ENCODE data around the gene FAM168A. TPM values are rescaled to one million over a fixed set of nuclear protein-coding genes. Genes with fewer than 3 reads are reported as not detected.

FAM168A gene
- polyA plus RNA-seq, 1 donor, result 22.9 TPM

GRCh38 chr11:73396985-73397384 is 200.9 kb downstream of the FAM168A start:
- H3K4me3 ChIP-seq (ENCODE audit: low read length), result no peak overlapping the region
- WGBS (ENCODE audit: insufficient coverage, low lambda C conversion rate), result no CpG with 5 or more reads among the region's 7 CpGs
- DNase-seq, result no peak
- H3K9me3 ChIP-seq (ENCODE audit: control insufficient read depth, low read depth, low read length), result no peaks in the 10 kb centered on the region
- no peaks in the 10 kb centered on the region for H3K4me1 ChIP-seq (ENCODE audit: control insufficient read depth, insufficient read depth, low read length)
- H3K36me3 ChIP-seq (ENCODE audit: control insufficient read depth, insufficient read depth, low read length), result no peaks in the 10 kb centered on the region
- H3K27me3 ChIP-seq (ENCODE audit: control insufficient read depth, insufficient read depth, low read length), result no peaks in the 10 kb centered on the region
- H3K27ac ChIP-seq (ENCODE audit: low read length), result no peak overlapping the region

GRCh38 chr11:73396251-73396930 is 201.5 kb downstream of the FAM168A start:
- no peak for DNase-seq
- Histone ChIP-seq H3K9me3 (ENCODE audit: control insufficient read depth, low read depth, low read length) (no peaks in the 10 kb centered on the region), H3K4me1 (ENCODE audit: control insufficient read depth, insufficient read depth, low read length) (no peaks in the 10 kb centered on the region), H3K36me3 (ENCODE audit: control insufficient read depth, insufficient read depth, low read length) (no peaks in the 10 kb centered on the region), H3K27me3 (ENCODE audit: control insufficient read depth, insufficient read depth, low read length) (no peaks in the 10 kb centered on the region), H3K4me3 (ENCODE audit: low read length) (no peak overlapping the region), H3K27ac (ENCODE audit: low read length) (no peak overlapping the region)
- WGBS (ENCODE audit: insufficient coverage, low lambda C conversion rate), result no CpG with 5 or more reads among the region's 6 CpGs

GRCh38 chr11:73395297-73396208 is 202.4 kb downstream of the FAM168A start:
- Histone ChIP-seq H3K36me3 (ENCODE audit: control insufficient read depth, insufficient read depth, low read length) (no peaks in the 10 kb centered on the region), H3K9me3 (ENCODE audit: control insufficient read depth, low read depth, low read length) (no peaks in the 10 kb centered on the region), H3K4me1 (ENCODE audit: control insufficient read depth, insufficient read depth, low read length) (no peaks in the 10 kb centered on the region), H3K4me3 (ENCODE audit: low read length) (no peak overlapping the region), H3K27me3 (ENCODE audit: control insufficient read depth, insufficient read depth, low read length) (no peaks in the 10 kb centered on the region), H3K27ac (ENCODE audit: low read length) (no peak overlapping the region)
- no peak for DNase-seq
- no CpG with 5 or more reads among the region's 22 CpGs for WGBS (ENCODE audit: insufficient coverage, low lambda C conversion rate)

GRCh38 chr11:73394416-73395296 is 203.3 kb downstream of the FAM168A start:
- no peaks in the 10 kb centered on the region for H3K27me3 ChIP-seq (ENCODE audit: control insufficient read depth, insufficient read depth, low read length)
- no peak overlapping the region for H3K27ac ChIP-seq (ENCODE audit: low read length)
- no peaks in the 10 kb centered on the region for H3K36me3 ChIP-seq (ENCODE audit: control insufficient read depth, insufficient read depth, low read length)
- H3K9me3 ChIP-seq (ENCODE audit: control insufficient read depth, low read depth, low read length), result no peaks in the 10 kb centered on the region
- WGBS (ENCODE audit: insufficient coverage, low lambda C conversion rate), result no CpG with 5 or more reads among the region's 34 CpGs
- no peak overlapping the region for H3K4me3 ChIP-seq (ENCODE audit: low read length)
- DNase-seq, result no peak
- no peaks in the 10 kb centered on the region for H3K4me1 ChIP-seq (ENCODE audit: control insufficient read depth, insufficient read depth, low read length)

DNA sequence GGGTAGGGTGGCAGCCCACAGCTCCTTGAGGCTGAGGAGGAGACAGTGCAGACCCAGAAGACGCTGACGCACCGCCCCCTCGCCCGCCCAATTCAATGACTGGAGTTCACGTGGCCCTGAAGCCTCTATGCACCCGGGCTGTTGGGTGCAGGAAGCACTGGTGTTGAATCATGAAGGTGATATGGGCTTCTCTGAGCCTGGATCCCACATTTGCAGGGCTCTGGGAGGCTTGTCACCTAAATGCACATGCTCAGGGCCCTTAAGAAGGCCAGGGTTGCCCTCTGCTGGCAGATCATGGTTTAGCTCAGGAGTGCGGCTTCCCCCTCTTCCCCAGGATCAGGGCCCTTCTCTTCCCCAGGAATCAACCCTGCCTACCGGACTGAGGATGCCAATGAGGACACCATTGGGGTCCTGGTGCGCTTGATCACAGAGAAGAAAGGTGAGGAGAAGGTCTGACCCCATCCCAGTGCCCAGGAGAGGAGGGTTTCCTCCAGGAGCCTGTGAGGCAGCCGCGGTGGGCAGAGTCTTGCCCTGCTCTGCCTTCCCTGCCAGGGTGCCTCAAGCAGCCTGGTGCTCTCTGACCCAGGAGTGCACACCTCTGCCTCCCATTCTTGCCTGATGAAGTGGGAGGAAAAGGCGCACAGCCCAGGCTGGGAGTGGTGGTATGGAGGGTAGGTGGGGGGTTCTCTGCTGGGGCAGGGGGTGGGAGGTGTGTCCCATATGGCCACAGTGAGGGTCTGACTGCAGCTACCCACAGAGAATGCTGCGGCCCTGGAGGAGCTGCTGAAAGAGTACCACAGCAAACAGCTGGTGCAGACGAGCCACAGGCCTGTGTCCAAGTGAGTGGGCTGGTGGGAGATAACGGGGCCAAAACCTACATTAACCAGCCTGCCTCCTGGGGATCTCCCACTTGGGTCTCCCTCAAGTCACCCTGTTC is 204.2 kb downstream of the FAM168A start:
- peak; percentile 64 to 75 for DNase-seq
- WGBS (ENCODE audit: insufficient coverage, low lambda C conversion rate), result no CpG with 5 or more reads among the region's 16 CpGs
- Histone ChIP-seq H3K27me3 (ENCODE audit: control insufficient read depth, insufficient read depth, low read length) (no peaks in the 10 kb centered on the region), H3K9me3 (ENCODE audit: control insufficient read depth, low read depth, low read length) (no peaks in the 10 kb centered on the region), H3K4me1 (ENCODE audit: control insufficient read depth, insufficient read depth, low read length) (no peaks in the 10 kb centered on the region), H3K4me3 (ENCODE audit: low read length) (no peak overlapping the region), H3K36me3 (ENCODE audit: control insufficient read depth, insufficient read depth, low read length) (no peaks in the 10 kb centered on the region), H3K27ac (ENCODE audit: low read length) (no peak overlapping the region)

DNA sequence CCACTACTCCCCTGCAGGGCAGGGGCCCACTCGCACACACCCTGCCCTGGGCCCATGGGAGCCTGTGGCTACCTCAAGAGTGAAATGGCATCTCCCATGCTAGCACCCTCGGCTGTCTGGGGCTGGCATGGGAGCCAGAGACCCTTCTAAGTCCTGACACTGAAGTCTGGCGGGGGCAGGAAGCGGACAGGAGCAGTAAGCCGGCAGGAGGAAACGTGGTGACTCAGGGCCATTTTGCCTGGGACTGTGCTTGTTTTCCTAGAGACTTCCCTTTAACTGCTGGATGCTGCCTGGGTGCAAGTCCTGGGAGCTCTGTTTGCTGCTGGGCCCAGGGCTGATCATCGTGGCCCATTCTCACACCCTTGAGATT is 204.9 kb downstream of the FAM168A start:
- no peak overlapping the region for H3K27ac ChIP-seq (ENCODE audit: low read length)
- no CpG with 5 or more reads among the region's 7 CpGs for WGBS (ENCODE audit: insufficient coverage, low lambda C conversion rate)
- no peaks in the 10 kb centered on the region for H3K9me3 ChIP-seq (ENCODE audit: control insufficient read depth, low read depth, low read length)
- DNase-seq, result no peak
- H3K4me3 ChIP-seq (ENCODE audit: low read length), result no peak overlapping the region
- no peaks in the 10 kb centered on the region for H3K27me3 ChIP-seq (ENCODE audit: control insufficient read depth, insufficient read depth, low read length)
- no peaks in the 10 kb centered on the region for H3K36me3 ChIP-seq (ENCODE audit: control insufficient read depth, insufficient read depth, low read length)
- H3K4me1 ChIP-seq (ENCODE audit: control insufficient read depth, insufficient read depth, low read length), result no peaks in the 10 kb centered on the region

GRCh38 chr11:73392108-73393010 is 205.6 kb downstream of the FAM168A start:
- no peak overlapping the region for H3K27ac ChIP-seq (ENCODE audit: low read length)
- H3K27me3 ChIP-seq (ENCODE audit: control insufficient read depth, insufficient read depth, low read length), result no peaks in the 10 kb centered on the region
- H3K4me1 ChIP-seq (ENCODE audit: control insufficient read depth, insufficient read depth, low read length), result no peaks in the 10 kb centered on the region
- no peak overlapping the region for H3K4me3 ChIP-seq (ENCODE audit: low read length)
- no CpG with 5 or more reads among the region's 31 CpGs for WGBS (ENCODE audit: insufficient coverage, low lambda C conversion rate)
- DNase-seq, result no peak
- H3K36me3 ChIP-seq (ENCODE audit: control insufficient read depth, insufficient read depth, low read length), result no peaks in the 10 kb centered on the region
- no peaks in the 10 kb centered on the region for H3K9me3 ChIP-seq (ENCODE audit: control insufficient read depth, low read depth, low read length)

GRCh38 chr11:73391665-73392064 is 206.2 kb downstream of the FAM168A start:
- Histone ChIP-seq H3K36me3 (ENCODE audit: control insufficient read depth, insufficient read depth, low read length) (no peaks in the 10 kb centered on the region), H3K4me1 (ENCODE audit: control insufficient read depth, insufficient read depth, low read length) (no peaks in the 10 kb centered on the region)
- WGBS (ENCODE audit: insufficient coverage, low lambda C conversion rate), result no CpG with 5 or more reads among the region's 10 CpGs

More at GRCh38 chr11:73391665-73392064, 206.2 kb downstream of the FAM168A start:
- Histone ChIP-seq H3K9me3 (ENCODE audit: control insufficient read depth, low read depth, low read length) (no peaks in the 10 kb centered on the region), H3K27me3 (ENCODE audit: control insufficient read depth, insufficient read depth, low read length) (no peaks in the 10 kb centered on the region), H3K4me3 (ENCODE audit: low read length) (no peak overlapping the region), H3K27ac (ENCODE audit: low read length) (no peak overlapping the region)
- no peak for DNase-seq

Data from large intestine (tissue), 3 donors.